ENCODE measurements around the gene NKRF.

DNA sequence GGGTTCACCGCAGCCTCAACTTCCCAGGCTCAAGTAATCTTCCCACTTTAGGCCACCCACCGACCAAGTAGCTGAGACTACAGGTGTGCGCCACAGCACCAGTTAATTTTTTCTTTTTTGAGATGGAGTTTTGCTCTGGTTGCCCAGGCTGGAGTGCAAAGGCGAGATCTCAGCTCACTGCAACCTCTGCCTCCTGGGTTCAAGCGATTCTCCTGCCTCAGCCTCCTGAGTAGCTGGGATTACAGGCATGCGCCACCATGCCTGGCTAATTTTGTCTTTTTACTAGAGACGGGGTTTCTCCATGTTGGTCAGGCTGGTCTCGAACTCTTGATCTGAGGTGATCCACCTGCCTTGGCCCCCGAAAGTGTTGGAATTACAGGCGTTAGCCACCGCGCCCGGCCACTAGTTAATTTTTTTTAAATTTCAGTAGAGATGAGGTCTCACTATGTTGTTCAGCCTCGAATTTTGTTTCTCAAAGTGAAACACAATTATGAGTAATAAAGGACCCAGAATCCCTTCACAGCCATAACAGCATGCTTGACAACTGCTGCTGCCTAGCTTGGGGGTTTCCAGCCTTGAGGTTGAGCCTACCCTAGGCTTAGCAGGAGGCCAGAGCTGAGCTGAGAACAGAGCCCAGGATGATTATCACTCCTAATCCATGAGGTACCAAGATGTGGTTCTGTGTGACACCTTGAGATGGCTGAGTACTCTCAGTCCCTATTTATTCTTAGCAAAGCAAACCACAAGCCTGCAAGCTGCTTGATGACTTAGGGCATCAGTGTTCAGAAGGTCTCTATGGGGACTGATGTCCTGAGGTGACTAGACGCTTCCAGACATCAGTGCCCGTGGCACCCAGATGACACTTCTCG is 41.6 kb upstream of the NKRF start:
- TF ChIP-seq FOXM1 (IDR thresholded peaks at IDR 0.05; ENCODE audit: borderline replicate concordance) = no peak
- no peak for TF ChIP-seq SP1 (IDR thresholded peaks at IDR 0.05)
- TF ChIP-seq BHLHE40 (IDR thresholded peaks at IDR 0.05; ENCODE audit: borderline replicate concordance) = no peak
- no peak for TF ChIP-seq FOXA1 (IDR thresholded peaks at IDR 0.05)
- TF ChIP-seq, protein P1, sequence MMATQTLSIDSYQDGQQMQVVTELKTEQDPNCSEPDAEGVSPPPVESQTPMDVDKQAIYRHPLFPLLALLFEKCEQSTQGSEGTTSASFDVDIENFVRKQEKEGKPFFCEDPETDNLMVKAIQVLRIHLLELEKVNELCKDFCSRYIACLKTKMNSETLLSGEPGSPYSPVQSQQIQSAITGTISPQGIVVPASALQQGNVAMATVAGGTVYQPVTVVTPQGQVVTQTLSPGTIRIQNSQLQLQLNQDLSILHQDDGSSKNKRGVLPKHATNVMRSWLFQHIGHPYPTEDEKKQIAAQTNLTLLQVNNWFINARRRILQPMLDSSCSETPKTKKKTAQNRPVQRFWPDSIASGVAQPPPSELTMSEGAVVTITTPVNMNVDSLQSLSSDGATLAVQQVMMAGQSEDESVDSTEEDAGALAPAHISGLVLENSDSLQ (IDR thresholded peaks at IDR 0.05) = no peak
- no peak for TF ChIP-seq FOXK2 (IDR thresholded peaks at IDR 0.05)
- no peak for TF ChIP-seq ARNT (IDR thresholded peaks at IDR 0.05)
- no peak for TF ChIP-seq SUZ12 (IDR thresholded peaks at IDR 0.05)
- TF ChIP-seq HDGF (IDR thresholded peaks at IDR 0.05; ENCODE audit: borderline replicate concordance) = no peak

All from HEK293T (cell line).